GM21576 (cell line): ENCODE data around the gene FAM180B.
"Not testable (repeated sequence)": the region's sequence is repeated elsewhere in the genome, so short reads cannot be mapped to it uniquely, and the experiment has no call there.

Experiments used
- ATAC-seq: cut with Tn5 transposase; IDR thresholded peaks from one replicate; pipeline ENCODE4 v1.9.1; 2021; ENCODE audit warnings: mild to moderate bottlenecking, moderate library complexity; ENCODE audit not compliant: unreplicated experiment

The FAM180B gene, protein sequence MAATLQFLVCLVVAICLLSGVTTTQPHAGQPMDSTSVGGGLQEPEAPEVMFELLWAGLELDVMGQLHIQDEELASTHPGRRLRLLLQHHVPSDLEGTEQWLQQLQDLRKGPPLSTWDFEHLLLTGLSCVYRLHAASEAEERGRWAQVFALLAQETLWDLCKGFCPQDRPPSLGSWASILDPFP

GRCh38 chr11:47586098-47586855 lies at the start of gene FAM180B:
Gene FAM180B, plus strand, starts transcription at chr11:47586678. Its CDS starts 91 bp downstream, at chr11:47586769.
- ATAC-seq: no peak

GRCh38 chr11:47536915-47537314 lies 49.6 kb upstream of the FAM180B start:
- no peak for ATAC-seq

GRCh38 chr11:47538741-47539565 lies 47.5 kb upstream of the FAM180B start:
- no peak for ATAC-seq

- no peak for ATAC-seq
Measured at GRCh38 chr11:47539681-47540039, 46.8 kb upstream of the FAM180B start.

- ATAC-seq: no peak
Measured at GRCh38 chr11:47541070-47541469, 45.4 kb upstream of the FAM180B start.

GRCh38 chr11:47545298-47545697 lies 41.2 kb upstream of the FAM180B start:
- no peak for ATAC-seq

DNA sequence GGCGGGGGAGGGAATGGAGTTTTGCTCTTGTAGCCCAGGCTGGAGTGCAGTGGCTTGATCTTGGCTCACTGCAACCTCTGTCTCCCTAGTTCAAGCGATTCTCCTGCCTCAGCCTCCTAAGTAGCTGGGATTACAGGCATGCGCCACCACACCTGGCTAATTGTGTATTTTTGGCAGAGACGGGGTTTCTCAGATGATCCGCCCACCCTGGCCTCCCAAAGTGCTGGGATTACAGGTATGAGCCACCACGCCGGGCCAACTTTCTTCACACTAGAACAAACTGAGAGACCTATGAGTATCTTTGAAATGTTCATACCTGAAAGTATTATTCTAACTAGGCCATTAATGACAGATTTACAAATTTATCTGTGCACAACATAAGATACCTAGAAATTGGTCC lies 40.2 kb upstream of the FAM180B start:
- ATAC-seq: not testable (repeated sequence)

- no peak for ATAC-seq
Measured at GRCh38 chr11:47550288-47551047, 36.0 kb upstream of the FAM180B start.

GRCh38 chr11:47551086-47551485 lies 35.4 kb upstream of the FAM180B start:
- no peak for ATAC-seq

GRCh38 chr11:47552056-47552565 lies 34.4 kb upstream of the FAM180B start:
- ATAC-seq: peak; percentile 11

DNA sequence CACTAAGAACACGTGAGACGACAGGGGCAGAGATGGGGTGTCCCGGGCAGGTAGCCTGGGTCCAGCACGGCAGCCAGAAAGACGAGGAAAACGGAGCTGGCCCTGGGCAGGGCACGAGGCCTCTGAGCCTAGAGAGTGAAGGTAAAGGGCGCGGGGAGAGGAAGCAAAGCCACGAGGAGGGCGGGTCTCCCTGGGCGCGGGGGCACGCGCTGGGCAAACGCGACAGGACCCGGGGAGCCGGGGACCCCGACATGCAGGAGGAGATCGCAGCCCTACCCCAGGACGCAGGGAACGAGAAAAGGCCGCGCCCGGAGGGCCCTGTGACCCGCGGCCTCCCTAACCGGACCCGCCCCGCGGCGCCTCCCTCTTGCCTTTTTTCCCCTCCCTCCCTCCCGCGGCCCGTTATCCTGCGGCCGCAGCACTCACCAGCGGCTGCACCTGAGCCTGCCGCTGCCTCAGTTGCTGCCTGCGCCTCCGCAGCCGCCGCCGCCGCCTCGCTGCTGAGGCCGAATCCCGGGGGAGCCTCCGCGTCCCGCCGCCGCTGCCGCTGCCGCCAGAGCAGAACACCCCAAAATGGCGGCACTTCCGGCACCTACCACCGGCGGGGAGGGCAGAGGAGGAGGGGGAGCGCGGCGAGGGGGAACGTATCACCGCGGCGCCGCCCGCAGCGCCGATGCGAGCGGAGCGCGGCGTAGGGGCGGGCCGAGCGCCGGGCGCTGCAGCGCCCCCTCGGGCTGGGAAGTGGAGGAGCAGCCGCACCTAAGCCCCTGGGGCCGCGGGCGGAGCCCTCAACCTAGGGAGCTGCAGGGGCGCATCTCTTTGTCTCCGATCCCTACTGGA lies 33.7 kb upstream of the FAM180B start, which contains the start of gene CELF1:
Gene CELF1 (minus strand): TSS at position 567 of the 840 bp plus-strand sequence. CDS start 53,609 bp downstream, outside the sequence.
- ATAC-seq: peak; percentile 89

- ATAC-seq: peak; percentile 16
Measured at GRCh38 chr11:47553406-47553743, 33.1 kb upstream of the FAM180B start.

DNA sequence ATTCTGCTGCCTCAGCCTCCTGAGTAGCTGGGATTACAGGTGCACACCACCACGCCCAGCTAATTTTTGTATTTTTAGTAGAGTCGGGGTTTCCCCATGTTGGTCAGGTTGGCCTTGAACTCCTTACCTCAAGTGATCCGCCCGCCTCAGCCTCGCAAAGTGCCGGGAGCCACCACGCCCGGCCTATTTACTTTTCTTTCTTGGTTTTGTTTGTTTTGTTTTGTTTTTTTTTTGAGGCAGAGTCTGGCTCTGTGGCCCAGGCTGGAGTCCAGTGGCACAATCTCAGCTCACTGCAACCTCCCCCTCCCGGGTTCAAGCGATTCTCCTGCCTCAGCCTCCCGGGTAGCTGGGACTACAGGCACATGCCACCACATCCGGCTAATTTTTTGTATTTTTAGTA lies 29.5 kb upstream of the FAM180B start:
- not testable (repeated sequence) for ATAC-seq

- ATAC-seq: no peak
Measured at GRCh38 chr11:47558695-47559094, 27.8 kb upstream of the FAM180B start.

GRCh38 chr11:47560426-47560825 lies 26.1 kb upstream of the FAM180B start:
- ATAC-seq: no peak

- ATAC-seq: not testable (repeated sequence)
Measured at GRCh38 chr11:47562393-47562792, 24.1 kb upstream of the FAM180B start.

GRCh38 chr11:47564366-47564765 lies 22.1 kb upstream of the FAM180B start:
- ATAC-seq: not testable (repeated sequence)

- peak; percentile 22 for ATAC-seq
Measured at GRCh38 chr11:47564933-47565339, 21.5 kb upstream of the FAM180B start.

DNA sequence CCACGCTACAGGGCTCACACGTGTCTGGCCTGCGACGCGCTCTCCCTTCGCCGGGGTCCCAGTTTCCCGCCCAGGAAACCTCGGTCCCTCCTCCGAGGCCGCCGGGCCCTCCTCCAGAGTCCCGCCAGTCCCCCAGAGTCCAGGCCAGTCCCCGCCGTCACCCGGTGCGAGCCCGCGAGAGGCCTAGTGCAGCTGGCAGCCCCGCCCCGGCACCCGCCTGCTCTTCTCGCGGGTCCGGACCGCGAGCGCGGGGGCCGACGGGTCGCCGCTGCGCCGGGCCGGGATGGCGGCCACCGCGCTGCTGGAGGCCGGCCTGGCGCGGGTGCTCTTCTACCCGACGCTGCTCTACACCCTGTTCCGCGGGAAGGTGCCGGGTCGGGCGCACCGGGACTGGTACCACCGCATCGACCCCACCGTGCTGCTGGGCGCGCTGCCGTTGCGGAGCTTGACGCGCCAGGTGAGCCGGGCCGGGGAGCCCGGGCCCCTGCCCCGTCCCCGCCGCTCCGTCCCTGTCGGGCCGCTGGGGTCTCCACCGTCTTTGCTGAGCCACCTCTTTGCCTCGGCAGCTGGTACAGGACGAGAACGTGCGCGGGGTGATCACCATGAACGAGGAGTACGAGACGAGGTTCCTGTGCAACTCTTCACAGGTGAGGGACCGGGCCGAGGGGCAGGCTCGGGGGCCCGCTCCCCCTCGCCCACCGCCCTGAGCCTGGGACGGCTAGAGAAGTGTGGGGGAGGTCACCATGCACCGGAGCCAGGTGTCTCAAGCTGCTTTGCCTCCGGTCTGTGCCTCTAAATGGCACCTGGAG lies 20.9 kb upstream of the FAM180B start, which contains the start of gene PTPMT1:
Gene PTPMT1 (plus strand): TSS at position 260 of the 809 bp plus-strand sequence. CDS start 24 bp downstream, at position 284.
- peak; percentile 82 for ATAC-seq
